Cardiac fibroblast (primary cell): ENCODE data around the gene PHLDB2.

Source experiments
- DNase-seq, 2 donors: peaks; one replicate each; pipeline versions ENCODE4 v3.0.0 to v3.0.0-alpha.2; 2010; ENCODE audit warnings: low read depth in 2 of 2
- H3K4me3 ChIP-seq, 2 donors: replicated peaks in 1 of 2; 1 replicate in 1 of 2; 2 replicates in 1 of 2; pipeline ENCODE4 v1.5.1; 2011; ENCODE audit warnings: low read depth in 2 of 2, low read length in 2 of 2, mild to moderate bottlenecking in 2 of 2, moderate library complexity in 1 of 2
- CTCF ChIP-seq: IDR thresholded peaks from one replicate; pipeline ENCODE4 v1.5.1; 2011; ENCODE audit warnings: low read depth, mild to moderate bottlenecking, low read length, inconsistent platforms

PHLDB2 gene

GRCh38 chr3:111890051-111890580 is 31.1 kb downstream of the PHLDB2 start:
- TF ChIP-seq CTCF = no peak

GRCh38 chr3:111892070-111892469 is 33.0 kb downstream of the PHLDB2 start:
- no peak for DNase-seq
- TF ChIP-seq CTCF = no peak
- no peak overlapping the region for H3K4me3 ChIP-seq

More at GRCh38 chr3:111890051-111890580, 31.1 kb downstream of the PHLDB2 start:
- H3K4me3 ChIP-seq = no peak overlapping the region
- no peak for DNase-seq

GRCh38 chr3:111895071-111895470 is 36.0 kb downstream of the PHLDB2 start:
- peak; percentile 47 for TF ChIP-seq CTCF
- peak; percentile 59 to 79 for DNase-seq
- H3K4me3 ChIP-seq = no peak overlapping the region

GRCh38 chr3:111899966-111900365 is 40.9 kb downstream of the PHLDB2 start:
- no peak overlapping the region for H3K4me3 ChIP-seq
- DNase-seq = no peak
- no peak for TF ChIP-seq CTCF

GRCh38 chr3:111901637-111902036 is 42.6 kb downstream of the PHLDB2 start:
- no peak for DNase-seq
- TF ChIP-seq CTCF = no peak
- H3K4me3 ChIP-seq = no peak overlapping the region

GRCh38 chr3:111902534-111902933 is 43.5 kb downstream of the PHLDB2 start:
- DNase-seq = no peak
- H3K4me3 ChIP-seq = no peak overlapping the region
- no peak for TF ChIP-seq CTCF

GRCh38 chr3:111903067-111903511 is 44.0 kb downstream of the PHLDB2 start:
- no peak overlapping the region for H3K4me3 ChIP-seq
- DNase-seq = peak; percentile 62 to 96
- no peak for TF ChIP-seq CTCF
